ENCODE measurements around the gene FOXP1.

Gene FOXP1

GRCh38 chr3:71432044-71432975 lies 151.2 kb downstream of the FOXP1 start:
- H3K36me3 ChIP-seq: no peaks in the 10 kb centered on the region
- H3K4me3 ChIP-seq (ENCODE audit: low read depth, low read length): no peak overlapping the region
- no peaks in the 10 kb centered on the region for H3K4me1 ChIP-seq
- no peaks in the 10 kb centered on the region for H3K9me3 ChIP-seq
- H3K27me3 ChIP-seq: no peaks in the 10 kb centered on the region
- DNase-seq: no peak
- no peak for TF ChIP-seq CTCF (IDR thresholded peaks at IDR 0.05; ENCODE audit: low read depth, low read length)

GRCh38 chr3:71430941-71431552 lies 152.5 kb downstream of the FOXP1 start:
- Histone ChIP-seq H3K4me3 (ENCODE audit: low read depth, low read length) (no peak overlapping the region), H3K27me3 (no peaks in the 10 kb centered on the region), H3K9me3 (no peaks in the 10 kb centered on the region), H3K36me3 (no peaks in the 10 kb centered on the region), H3K4me1 (no peaks in the 10 kb centered on the region)
- no peak for TF ChIP-seq CTCF (IDR thresholded peaks at IDR 0.05; ENCODE audit: low read depth, low read length)
- no peak for DNase-seq

- Histone ChIP-seq H3K27me3 (no peaks in the 10 kb centered on the region), H3K9me3 (no peaks in the 10 kb centered on the region), H3K4me3 (ENCODE audit: low read depth, low read length) (no peak overlapping the region), H3K36me3 (no peaks in the 10 kb centered on the region), H3K4me1 (no peaks in the 10 kb centered on the region)
- no peak for TF ChIP-seq CTCF (IDR thresholded peaks at IDR 0.05; ENCODE audit: low read depth, low read length)
- DNase-seq: no peak
Measured at GRCh38 chr3:71429597-71429988, 153.9 kb downstream of the FOXP1 start.

GRCh38 chr3:71428841-71429596 lies 154.5 kb downstream of the FOXP1 start:
- no peak overlapping the region for H3K4me3 ChIP-seq (ENCODE audit: low read depth, low read length)
- H3K27me3 ChIP-seq: no peaks in the 10 kb centered on the region
- no peaks in the 10 kb centered on the region; the same call in 1 of the 2 replicates for H3K4me1 ChIP-seq
- H3K36me3 ChIP-seq: no peaks in the 10 kb centered on the region
- no peak for TF ChIP-seq CTCF (IDR thresholded peaks at IDR 0.05; ENCODE audit: low read depth, low read length)
- no peaks in the 10 kb centered on the region for H3K9me3 ChIP-seq
- no peak for DNase-seq

GRCh38 chr3:71425491-71426071 lies 157.9 kb downstream of the FOXP1 start:
- no peaks in the 10 kb centered on the region for H3K36me3 ChIP-seq
- no peak overlapping the region for H3K4me3 ChIP-seq (ENCODE audit: low read depth, low read length)
- no peaks in the 10 kb centered on the region for H3K27me3 ChIP-seq
- DNase-seq: no peak
- H3K9me3 ChIP-seq: no peaks in the 10 kb centered on the region
- no peaks in the 10 kb centered on the region; the same call in 1 of the 2 replicates for H3K4me1 ChIP-seq
- no peak for TF ChIP-seq CTCF (IDR thresholded peaks at IDR 0.05; ENCODE audit: low read depth, low read length)

Measured in BE2C (cell line).